DMS114 treated with DMSO at 0.1 percent for 48 hours (cell line): ENCODE measurements around the gene CTNNA2.

Source experiments
- DNase-seq: peaks from one replicate; lab custom pipeline; 2025; ENCODE audit not compliant: unreplicated experiment; lab: John Stamatoyannopoulos, UW

Gene CTNNA2

GRCh38 chr2:79782576-79783452 lies 270.0 kb downstream of the CTNNA2 start:
- no peak for DNase-seq

DNA sequence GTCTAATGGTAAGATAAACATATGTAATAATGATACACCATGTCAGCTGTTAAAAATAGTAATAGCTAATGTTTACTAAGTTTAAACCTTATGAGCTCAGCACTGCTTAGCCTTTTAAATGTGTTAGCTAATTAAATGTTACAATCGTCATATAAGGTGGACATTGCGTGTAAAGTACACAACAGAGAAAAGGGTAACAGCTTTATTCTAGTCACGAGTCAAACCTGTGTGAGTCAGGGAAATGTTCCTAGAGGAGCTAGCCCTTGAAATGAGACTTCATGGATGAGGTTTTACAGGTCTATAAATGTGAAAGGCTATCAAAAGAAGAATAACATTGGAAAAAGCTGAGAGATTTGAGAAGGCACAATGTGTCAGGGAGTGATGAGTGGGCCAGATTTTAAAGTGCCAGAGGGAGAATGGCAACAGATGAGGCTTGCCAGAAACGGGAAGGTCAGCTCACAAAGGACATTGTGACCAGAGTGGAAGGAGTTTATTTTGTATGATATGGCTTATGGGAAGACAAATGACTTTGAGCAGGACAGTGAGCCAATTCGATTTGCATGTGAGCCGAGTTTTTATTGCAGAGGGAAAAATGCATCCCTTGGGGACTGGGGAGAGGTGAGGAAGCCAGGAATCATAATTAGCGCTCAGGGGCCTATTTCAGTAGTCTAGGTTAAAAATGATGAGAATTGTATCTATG lies 276.3 kb downstream of the CTNNA2 start:
- DNase-seq, result no peak

- DNase-seq, result no peak
Observed at GRCh38 chr2:79789811-79790210, 277.0 kb downstream of the CTNNA2 start.

DNA sequence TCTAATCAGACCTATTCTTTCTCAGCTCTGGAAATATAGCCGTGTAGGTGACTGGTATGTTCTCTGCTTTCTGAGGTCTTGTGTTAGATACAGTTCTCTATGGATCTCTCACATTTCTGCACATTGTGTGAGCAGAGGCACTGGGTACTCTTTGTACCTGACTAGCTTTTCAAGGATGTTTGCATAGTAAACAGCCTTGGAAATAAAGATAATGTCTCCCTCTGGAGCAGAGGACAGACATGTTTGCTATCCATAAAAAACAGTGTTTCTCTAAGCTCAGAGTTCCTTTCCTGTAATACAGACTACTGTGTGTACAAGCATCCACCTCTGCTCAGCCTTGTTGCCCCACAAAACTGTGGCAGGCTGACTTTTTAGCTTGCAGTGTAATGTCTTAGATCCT lies 279.2 kb downstream of the CTNNA2 start:
- no peak for DNase-seq

DNA sequence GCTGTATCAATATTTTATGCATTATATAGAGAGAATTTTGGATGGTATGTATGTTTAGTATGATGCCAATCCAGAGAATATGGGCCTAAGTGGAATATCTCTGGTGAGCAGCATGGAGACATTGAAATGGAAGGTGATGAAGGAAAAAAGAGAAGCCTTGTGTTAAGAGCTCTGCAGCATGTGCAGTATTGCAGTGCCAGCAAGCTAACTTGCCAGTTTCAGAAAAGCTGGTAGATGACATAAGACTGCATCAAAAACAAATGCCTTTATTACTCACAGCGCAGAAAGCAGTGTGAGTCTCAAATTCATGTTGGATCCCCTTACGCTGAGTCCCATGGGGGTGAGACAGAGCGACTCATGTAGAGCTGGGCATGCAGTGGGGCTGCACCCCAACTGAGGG lies 280.2 kb downstream of the CTNNA2 start:
- no peak for DNase-seq

- no peak for DNase-seq
Observed at GRCh38 chr2:79796641-79797040, 283.8 kb downstream of the CTNNA2 start.

DNA sequence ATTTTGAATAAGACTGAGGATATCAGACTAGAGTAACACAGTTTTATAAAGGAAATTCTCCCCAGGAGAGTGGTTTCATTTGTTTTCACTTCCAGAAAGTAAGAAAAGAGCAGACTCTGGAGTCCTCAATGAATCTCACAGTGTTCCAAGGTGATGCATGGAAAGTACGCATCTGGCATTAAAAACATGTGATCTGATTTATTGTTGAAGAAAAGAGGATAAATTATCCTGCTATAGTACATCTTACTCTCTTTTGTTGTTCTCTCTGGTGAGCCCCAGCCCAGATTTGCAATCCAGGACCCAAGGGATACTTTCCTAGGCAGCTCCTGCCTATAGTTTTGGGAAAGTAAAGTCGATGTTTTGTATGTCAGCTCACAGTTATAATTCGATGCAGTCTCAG lies 285.9 kb downstream of the CTNNA2 start:
- DNase-seq, result no peak

DNA sequence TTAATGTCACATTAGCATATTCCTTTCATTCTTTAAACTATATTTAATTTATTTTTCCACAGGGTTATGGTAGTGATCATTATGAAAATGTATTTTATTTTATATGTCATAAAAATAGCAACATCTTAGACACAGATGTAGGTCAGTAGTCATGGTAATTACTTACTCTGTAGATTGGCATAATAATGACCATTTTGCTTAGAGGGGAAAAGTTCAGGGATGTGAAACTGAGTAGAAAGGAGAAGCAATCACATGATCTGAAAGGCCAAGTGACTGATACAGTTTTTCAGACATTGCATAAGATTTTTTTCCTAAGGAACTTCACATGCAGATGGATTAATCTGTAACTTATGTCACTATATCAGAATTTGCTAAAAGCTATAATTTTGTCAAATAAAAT lies 286.9 kb downstream of the CTNNA2 start:
- DNase-seq, result no peak

DNA sequence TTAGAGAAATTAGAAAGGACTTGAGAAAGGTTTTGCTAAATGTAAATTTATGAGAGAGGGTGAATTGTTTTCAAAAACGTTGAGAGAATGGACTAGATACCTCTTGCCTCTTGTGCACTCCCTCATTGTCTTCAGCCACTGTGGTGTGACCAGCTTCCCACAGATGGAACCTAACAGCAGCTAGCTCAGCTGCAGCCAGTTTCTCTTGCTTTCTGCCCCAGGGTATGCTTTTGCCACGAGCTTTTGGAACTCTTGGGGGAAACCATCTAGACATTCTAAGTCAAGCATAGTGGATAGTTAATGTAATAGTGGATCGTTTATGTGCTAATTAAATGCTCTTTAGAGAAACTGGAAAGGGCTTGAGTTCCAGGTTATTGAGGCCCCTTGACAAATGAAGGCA lies 288.2 kb downstream of the CTNNA2 start:
- DNase-seq, result no peak

- DNase-seq, result no peak
Observed at GRCh38 chr2:79817288-79817687, 304.4 kb downstream of the CTNNA2 start.

DNA sequence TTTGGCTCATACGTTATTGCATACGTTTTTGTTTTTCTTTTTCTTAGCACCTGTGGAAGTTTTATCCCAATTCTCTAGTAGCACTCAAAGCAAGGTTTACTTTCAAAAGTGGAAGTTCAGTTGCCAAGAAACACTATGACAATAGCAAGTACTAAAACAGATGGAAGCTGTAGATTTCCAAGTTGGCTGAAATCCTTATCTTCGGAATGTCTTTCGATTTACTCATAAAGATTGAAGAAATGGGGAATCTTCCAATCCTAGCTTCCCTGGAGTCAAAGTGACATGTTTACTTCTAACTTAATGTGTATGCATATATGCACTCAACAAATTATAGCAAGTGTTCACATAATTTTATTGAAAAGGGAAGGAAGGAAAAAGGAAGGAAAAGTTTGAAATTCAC lies 307.4 kb downstream of the CTNNA2 start:
- no peak for DNase-seq

- DNase-seq, result no peak
Observed at GRCh38 chr2:79822136-79822535, 309.3 kb downstream of the CTNNA2 start.

- no peak for DNase-seq
Observed at GRCh38 chr2:79824086-79824786, 311.4 kb downstream of the CTNNA2 start.

DNA sequence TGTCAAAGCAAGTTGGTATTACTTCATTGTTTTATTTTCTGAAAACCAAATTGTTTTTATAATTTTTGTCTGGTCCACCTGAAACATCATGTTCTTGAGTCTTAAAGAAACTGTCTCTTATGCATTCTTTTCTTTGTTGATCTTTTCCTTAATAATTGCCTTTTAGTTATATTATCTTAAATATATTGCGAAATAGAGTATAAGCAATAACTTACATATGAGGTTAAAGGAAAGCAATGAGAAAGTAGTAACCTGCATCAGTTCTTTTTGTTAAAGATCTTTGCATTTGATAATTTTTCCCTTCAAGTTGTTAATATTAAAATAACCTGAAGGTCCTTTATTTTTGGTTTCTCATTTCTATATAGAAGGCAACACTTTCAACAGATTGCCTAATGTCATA lies 315.0 kb downstream of the CTNNA2 start:
- DNase-seq, result no peak

GRCh38 chr2:79830501-79830900 lies 317.6 kb downstream of the CTNNA2 start:
- no peak for DNase-seq

DNA sequence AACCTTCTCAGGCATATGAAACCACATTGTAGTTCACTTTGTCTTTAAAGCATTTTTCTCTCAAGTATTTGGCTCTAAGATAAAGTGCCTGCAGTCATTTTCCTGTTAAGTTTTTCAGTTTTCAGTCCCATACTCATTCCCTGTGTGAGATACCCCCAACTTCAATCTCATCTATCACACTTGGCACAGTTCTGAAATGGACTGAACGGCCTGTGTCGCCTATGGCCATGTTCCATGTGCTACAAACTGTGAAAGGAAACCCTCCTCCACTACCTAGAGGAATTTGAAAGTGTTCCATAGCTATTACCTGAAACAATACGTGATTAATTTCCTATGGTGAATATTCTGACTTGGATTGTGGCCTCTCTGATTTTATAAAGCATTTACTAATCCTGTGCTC lies 319.1 kb downstream of the CTNNA2 start:
- DNase-seq, result no peak

GRCh38 chr2:79832511-79833234 lies 319.8 kb downstream of the CTNNA2 start:
- no peak for DNase-seq

DNA sequence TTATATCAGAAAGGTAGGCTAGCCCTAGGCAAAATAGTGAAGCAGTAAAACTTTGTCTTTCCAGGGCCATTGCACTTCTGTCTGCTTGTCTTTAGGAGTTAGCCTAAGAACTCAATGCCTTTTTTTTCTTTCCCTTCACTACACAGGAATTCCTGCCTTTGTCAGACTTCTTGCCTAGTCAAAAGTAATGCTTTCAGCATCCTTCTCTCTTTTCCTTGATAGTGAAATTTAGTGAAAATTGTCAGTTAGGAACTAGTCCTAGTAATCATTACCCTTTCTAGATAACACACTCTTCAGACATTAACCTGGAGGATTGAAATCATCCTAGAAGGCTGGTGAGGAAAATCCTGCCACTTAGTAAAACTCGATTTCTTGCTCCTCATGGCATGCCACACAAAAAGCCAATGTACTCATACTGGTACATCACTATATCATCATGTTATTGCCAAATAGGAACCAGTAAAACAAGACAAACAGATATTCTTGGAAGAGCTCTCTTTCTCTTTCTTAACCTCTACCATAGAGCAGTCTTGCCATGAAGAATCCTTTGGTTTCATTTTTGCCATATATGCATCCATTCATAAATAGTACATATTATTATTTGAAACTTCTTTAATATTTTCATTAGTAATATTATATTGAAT lies 320.5 kb downstream of the CTNNA2 start:
- DNase-seq, result no peak

GRCh38 chr2:79835911-79836310 lies 323.1 kb downstream of the CTNNA2 start:
- no peak for DNase-seq

- DNase-seq, result no peak
Observed at GRCh38 chr2:79844011-79844410, 331.2 kb downstream of the CTNNA2 start.

DNA sequence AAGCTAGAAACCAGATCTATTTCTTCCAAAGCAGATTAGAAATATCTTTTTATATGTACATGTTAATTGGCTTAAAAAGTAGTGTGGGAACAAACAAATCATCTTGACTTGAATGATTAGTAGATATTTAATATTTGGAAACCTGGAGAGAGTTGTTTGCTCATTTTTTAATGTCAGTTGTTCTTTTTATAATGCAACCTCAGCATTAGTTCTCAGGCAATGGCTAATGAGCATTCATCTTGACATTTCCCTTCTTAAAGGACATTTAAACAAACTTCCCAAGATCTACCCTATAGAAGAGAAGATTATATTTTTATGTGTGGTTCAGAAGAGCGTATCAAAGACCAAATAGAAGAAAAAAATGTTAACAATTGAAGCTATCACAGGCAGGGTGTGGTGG lies 334.0 kb downstream of the CTNNA2 start:
- DNase-seq, result no peak
